Measurements from ENCODE around the gene TPRN.
A peak's percentile ranks its signal among the peaks of the same experiment; 100 is the strongest.

The TPRN gene

DNA sequence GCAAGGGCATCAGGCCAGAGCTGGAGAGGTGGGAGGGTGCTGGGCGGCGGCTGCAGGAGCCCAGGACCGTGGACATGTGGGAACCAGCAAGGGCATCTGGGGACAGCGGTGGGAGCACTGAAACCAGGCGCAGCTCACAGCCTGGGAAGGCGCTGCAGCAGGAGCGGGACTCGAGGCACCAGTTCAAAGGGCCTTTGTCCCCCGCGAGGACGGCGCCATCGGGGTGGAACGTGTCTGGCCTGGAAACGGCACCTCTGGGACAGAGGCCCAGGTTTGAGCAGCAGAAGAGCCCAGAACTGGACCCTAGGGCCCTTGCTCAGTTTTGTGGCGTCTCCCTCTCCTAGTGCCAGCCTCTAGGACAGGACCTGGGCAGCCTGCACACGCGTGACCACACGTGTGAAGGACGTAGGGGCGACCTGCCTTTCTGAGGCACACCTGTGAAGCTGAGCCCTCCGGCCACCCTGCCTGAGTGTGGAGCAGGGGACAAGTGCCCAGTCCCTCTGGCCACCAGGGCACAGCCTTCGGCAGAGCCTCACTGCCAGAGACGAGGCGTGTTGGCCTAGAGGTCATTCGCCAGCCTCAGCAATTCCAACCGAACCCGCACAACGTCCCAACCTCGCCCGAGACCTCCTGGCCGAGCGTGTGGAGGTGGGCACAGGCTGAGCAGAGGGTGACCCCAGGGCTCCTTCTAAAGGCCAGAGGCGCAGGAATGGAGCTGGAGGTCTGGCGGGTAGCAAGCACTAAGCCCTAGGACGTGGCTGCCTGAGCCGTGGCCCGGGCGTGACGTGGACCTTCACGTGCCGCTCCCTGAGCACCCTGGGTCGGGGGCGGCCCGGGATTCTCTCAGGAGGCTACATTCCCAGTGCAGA is 26.5 kb downstream of the TPRN start:
- no peak for DNase-seq (ENCODE audit: low read depth, low spot score)

DNA sequence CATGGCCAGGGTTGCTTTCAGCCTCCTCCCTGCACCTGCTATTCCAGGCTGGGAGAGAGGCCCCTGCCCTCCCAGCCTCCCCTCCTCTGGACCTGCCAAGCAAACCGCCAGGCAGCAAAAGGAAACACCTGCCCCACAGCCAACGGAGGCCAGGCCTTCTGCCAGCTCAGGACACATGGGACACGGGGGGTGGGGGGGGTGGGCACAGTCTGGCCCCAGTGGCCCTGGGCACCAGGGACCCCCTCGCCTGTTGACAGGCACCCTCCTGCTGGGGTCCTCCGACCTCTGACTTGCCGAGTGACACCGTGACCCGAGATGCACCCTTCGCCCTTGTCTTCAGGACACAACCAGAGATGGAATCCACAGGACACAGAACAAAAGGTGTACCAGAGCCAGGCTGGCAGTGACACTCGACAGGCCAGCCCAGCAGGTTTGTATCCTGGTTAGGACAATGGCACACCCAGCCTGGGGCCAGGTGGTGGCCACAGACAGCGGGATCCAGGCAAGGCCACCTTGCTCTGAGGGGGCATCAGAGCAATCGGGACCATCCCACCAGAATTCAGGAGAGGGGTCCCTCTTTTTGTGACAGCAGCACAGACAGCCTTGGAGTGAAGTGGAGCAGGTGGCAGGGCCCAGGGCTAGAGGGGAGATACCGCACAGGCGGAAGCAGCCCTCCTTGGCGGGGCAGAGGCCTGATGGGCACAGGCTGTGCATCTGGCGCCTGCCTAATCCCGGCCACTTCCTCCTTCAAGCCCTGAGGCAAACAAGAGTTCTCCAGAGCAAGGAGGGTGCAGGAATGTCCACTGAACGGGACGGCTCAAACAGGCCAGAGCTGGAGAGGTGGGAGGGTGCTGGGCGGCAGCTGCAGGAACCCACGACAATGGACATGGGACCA is 27.4 kb downstream of the TPRN start:
- DNase-seq (ENCODE audit: low read depth, low spot score) = no peak

DNA sequence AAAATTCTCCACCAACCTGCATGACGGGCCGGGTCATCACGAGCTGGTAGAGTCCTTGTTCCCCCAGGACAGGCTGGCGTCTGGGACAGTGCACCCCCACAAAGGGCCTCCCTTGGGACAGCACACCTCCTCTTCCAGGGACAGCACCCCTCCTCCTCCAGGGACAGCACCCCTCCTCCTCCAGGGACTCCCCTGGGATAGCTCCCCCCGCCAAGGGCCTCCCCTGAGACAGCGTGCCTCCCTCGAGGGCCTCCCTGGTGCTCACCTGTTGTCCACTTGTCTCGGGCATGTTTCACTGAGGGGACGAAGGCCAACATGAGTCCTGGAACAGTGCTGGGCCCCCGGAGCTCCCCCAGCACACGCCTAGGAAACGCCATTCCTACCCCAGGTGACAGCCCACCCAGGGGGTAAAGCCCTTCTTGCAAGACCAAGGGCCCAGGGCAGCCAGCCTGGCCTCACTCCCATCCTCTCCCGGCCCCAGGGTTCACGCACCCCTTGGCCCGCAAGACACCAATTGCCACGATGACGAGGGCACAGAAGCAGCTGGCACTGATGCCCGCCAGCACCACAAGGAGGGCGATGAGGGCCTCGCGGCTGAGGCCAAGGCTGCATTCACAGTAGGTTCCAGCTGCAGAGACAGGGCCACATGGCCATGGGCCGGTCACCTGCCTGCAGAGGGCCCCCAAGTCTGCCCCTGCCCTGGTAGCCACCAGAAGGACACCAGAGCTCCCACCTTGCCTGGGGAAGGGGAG is 29.2 kb downstream of the TPRN start:
- no peak for DNase-seq (ENCODE audit: low read depth, low spot score)

DNA sequence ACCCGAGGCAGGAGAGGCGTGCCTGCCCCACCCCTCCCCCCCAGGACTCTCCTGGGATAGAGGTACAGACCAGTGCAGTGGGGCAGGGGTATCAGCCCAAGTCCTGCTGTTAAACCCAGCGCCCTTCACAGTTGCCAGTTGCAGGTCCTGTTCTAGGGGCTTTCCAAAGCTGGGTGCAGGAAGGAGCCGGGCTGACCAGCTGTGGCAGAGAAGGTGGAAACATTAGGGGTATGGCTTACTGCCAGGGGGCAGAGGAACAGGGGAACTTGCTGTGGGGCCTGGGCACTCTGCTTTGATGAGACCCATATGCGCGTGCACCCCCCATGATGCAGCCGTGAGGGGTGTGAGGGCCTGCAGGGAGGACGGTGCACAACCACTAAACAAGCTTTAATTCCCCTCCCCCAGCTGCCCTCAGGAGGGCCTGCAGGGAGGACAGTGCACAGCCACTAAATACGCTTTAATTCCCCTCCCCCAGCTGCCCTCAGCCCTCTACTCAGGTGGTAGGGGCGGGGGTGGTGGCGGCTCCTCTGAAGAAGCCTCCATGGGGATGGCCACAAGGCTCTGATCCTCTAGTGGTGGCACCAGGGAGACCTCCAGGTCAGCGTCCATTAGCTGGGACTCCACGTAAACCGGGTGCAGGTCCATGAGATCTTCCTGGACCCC is 29.9 kb downstream of the TPRN start:
- no peak for DNase-seq (ENCODE audit: low read depth, low spot score)

DNA sequence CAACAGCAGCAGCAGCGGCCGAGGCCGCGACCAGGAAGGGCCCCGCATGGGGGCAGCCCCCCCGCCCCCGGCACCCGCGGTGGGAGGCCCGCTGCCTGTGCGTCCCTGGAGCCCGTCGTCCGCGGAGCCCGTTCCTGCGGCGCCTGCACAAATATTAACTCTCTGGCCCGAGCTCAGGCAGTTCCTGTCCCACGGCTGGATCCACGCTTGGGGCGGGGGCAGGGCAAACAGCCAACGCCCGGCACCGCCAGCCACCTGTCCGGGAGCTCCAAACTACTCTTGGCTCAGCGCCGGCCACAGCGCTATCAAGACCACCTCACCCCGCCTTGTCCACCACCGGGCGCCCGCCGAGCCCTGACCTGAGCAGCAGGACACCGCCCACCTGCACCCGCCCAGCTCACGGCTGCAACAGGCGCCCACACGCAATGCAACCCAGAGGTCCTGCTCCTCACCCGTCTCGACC is 30.6 kb downstream of the TPRN start, which contains the start of gene LRRC26:
Gene LRRC26 (minus strand): TSS at position 156 of the 463 bp plus-strand sequence. CDS start 108 bp downstream, at position 48.
- no peak for DNase-seq (ENCODE audit: low read depth, low spot score)

DNA sequence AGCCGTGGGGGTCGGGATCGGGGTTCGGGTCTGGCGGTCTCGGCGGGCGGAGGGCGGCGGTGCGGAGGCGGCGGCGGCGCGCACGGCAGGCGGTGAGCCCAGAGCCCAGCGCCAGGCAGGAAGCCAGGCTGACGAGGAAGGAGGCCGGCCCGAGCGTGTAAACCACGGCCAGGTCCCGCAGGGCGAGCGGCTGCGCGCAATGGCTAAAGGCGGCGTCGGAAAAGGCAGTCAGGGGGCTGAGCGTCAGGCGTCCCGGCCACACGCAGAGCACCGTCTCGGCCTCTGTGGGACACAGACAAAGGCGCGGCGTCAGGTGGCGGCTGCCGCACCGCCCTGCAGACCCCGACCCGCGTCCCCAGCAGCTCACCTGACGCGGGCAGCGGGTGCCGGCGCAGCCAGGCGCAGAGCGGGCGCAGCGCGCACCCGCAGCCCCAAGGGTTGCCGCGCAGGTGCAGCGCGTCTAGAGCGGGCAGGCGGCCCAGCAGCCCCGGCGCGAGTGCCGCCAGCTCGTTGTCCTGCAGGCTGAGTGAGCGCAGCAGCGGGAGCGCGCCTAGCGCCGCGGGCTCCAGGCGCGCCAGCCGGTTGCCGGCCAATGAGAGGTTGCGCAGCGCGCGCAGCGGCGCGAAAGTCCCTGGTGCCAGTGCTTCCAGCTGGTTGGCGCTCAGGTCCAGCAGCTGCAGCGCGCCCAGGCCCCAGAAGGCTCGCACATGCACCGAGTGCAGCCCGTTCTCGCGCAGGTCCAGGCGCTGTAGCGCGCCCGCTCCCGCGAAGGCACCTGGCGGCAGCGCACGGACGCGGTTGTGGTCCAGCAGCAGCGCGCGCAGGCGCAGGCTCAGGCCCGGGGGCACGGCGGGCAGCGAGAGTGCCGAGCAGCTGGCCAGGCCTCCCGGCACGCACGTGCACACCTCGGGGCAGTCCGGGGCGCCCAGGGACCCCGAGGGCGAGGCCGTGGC is 31.4 kb downstream of the TPRN start:
- peak; percentile 66 for DNase-seq (ENCODE audit: low read depth, low spot score)

DNA sequence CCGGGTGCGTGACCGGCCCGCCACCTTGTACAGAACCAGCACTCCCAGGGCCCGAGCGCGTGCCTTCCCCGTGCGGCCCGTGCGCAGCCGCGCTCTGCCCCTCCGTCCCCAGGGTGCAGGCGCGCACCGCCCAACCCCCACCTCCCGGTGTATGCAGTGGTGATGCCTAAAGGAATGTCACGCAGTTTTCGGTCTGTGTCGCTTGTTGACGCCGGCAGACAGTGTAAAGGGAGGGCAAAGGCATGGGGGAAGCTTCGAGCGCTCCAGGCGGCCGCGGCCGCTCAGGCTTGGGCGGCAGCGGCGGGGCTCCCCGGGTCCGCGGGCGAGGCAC is 32.0 kb downstream of the TPRN start:
- no peak for DNase-seq (ENCODE audit: low read depth, low spot score)

DNA sequence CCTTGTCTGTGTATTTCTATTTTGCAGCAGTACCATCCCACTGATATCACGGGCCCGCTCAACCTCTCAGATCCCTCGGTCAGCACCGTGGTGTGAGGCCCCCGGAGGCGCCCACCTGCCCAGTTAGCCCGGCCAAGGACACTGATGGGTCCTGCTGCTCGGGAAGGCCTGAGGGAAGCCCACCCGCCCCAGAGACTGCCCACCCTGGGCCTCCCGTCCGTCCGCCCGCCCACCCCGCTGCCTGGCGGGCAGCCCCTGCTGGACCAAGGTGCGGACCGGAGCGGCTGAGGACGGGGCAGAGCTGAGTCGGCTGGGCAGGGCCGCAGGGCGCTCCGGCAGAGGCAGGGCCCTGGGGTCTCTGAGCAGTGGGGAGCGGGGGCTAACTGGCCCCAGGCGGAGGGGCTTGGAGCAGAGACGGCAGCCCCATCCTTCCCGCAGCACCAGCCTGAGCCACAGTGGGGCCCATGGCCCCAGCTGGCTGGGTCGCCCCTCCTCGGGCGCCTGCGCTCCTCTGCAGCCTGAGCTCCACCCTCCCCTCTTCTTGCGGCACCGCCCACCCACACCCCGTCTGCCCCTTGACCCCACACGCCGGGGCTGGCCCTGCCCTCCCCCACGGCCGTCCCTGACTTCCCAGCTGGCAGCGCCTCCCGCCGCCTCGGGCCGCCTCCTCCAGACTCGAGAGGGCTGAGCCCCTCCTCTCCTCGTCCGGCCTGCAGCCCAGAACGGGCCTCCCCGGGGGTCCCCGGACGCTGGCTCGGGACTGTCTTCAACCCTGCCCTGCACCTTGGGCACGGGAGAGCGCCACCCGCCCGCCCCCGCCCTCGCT is 32.6 kb downstream of the TPRN start:
- no peak for DNase-seq (ENCODE audit: low read depth, low spot score)

DNA sequence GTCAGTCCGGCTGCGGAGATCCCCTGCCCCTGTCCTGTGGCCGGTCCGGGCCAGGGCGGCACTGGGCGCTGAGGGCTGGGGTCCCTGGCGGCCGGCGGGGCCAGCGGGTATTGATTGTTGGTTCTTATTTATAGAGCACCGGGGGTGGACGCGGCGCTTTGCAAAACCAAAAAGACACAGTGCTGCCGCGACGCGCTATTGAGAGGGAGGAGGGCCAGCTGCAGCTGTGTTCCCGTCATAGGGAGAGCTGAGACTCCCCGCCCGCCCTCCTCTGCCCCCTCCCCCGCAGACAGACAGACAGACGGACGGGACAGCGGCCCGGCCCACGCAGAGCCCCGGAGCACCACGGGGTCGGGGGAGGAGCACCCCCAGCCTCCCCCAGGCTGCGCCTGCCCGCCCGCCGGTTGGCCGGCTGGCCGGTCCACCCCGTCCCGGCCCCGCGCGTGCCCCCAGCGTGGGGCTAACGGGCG is 33.2 kb downstream of the TPRN start:
- no peak for DNase-seq (ENCODE audit: low read depth, low spot score)

DNA sequence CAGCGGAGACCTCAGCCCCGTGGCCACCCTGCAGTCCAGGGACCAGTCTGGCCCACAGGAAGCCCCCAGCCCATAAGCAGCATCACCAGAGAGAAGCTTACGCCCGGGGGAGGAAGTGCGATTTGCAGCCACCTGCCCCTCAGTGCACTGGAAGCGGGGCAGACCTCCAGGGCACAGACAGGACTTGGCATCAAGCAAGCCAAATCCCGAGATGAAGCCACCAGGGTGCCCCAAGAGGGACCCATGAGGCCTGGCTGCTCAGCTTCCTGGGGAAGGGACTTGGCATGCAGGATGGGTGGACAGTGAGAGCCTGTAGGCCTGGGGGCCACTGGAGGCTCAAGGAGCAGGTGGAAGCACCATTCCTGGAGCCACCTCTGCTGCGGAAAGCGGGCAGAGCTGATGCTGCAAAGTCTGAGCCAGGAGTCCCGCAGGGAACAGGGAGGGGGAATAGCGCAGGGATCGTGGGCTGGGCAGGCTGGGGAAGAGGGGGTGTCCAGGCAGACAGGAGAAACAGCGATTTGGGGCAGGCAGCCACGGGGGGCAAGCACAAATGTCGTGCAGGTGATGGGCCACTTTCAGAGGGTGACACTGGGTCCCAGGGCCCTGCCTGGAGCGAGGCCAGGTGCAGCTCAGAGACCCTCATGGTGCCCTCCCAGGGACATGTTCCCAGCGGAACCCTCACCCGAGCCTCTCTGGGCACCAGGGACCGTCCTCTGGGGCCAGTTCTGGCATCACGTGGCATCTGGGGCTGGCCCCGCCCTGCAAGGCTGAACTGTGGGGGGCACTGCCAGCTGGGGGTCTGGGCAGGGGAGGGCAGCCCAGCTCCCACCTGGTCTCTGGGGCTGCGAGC is 33.9 kb downstream of the TPRN start:
- DNase-seq (ENCODE audit: low read depth, low spot score) = no peak

DNA sequence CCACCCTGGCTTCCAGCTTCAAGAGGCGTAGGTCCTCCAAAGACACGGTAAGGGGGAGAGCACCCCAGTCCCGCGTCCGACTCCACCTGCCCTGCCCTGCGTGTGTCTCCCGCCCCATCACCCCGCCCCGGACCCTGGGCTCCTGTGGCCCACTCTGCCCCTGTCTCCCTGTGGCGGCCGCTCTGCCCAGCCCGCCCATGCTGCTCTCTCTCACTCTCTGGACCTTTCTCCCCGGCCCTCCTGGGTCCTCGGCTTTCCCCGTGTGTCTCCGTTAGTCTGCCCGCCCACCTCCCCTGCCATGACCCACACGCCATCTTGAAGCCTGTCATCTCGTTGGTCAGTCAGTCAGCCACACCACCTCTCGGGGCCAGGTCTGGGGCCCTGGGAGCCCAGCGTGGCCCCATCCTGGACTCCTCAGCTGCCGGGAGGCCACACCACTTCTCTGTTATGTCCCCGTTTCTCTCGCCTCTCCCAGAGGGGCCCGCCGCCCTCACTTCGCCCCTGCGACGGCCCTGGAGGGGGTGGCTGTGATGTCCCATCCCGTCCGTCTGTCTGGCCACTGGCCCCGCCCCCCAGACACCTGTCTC is 35.2 kb downstream of the TPRN start:
- no peak for DNase-seq (ENCODE audit: low read depth, low spot score)

DNA sequence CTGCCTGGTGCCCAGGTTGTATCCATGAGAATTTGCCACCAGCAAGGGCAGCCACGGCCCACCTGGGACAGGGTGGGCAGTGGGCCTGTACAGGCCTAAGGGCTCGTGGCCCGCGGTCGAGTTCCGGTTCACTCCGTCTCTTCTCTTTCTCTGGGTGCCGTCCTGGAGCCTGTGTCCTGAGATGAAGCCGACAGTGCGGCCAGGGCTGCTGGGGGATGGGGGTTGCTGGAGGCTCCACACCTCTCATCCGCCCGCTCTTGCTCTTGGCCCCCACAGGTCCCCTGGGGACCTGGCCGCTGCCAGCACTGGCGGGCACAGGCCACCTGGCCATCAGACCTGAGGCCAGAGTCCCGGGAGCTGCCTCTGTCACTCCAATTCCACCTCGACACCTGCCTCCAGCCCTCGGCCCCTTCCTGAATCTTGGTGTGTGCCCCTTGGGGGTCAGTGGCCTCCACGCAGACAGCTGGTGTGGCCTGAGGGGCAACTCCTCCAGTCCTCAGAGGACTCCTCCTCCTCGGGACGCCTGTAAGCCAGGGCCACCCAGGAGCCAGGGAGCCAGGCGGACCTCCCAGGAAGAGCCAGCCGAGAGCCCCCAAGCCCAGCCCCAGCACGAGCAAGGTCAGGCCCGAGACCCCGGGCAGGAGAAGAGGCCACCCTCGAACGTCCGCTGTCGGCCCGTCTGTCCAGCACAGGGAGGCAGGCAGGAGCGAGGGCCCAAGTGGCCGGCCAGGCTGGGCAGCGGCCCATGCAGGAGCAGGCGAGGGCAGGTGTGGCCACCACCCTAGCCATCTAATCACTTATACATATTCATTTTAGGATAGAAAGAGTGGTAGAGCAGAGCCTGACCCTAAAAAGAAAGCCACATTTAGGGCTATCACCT is 35.9 kb downstream of the TPRN start:
- DNase-seq (ENCODE audit: low read depth, low spot score) = no peak

DNA sequence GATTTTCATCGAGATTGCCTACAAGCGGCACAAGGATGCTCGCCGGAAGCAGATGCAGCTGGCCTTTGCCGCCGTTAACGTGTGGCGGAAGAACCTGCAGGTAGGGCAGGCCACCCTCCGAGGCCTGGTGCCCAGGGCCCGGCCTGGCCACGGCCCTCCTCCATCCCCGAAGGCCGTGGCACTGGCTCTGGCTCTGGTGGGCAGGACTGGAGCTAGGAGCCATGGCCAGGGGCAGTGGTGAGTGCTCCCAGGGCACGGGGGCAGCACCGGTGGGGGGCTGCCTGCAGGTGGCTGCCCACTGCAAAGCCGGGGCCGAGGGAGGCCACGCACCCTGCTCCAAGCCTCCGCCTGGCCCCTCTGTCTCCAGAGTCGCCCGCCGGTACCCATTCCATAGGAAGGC is 36.7 kb downstream of the TPRN start:
- DNase-seq (ENCODE audit: low read depth, low spot score) = no peak

DNA sequence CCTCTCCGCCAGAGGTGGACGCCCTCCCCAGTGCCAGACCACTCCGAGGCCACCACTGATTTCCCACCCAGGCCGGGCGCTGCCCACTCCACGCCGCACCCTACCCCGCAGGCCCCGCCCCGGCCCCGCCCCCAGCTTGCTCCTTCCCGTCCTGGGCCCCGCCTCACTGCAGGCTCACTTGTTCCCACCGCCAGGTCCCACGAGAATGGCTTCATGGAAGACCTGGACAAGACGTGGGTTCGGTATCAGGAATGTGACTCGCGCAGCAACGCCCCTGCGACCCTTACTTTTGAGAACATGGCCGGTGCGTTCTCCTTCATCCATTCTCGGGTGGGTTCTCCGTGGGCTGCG is 37.2 kb downstream of the TPRN start:
- DNase-seq (ENCODE audit: low read depth, low spot score) = no peak

DNA sequence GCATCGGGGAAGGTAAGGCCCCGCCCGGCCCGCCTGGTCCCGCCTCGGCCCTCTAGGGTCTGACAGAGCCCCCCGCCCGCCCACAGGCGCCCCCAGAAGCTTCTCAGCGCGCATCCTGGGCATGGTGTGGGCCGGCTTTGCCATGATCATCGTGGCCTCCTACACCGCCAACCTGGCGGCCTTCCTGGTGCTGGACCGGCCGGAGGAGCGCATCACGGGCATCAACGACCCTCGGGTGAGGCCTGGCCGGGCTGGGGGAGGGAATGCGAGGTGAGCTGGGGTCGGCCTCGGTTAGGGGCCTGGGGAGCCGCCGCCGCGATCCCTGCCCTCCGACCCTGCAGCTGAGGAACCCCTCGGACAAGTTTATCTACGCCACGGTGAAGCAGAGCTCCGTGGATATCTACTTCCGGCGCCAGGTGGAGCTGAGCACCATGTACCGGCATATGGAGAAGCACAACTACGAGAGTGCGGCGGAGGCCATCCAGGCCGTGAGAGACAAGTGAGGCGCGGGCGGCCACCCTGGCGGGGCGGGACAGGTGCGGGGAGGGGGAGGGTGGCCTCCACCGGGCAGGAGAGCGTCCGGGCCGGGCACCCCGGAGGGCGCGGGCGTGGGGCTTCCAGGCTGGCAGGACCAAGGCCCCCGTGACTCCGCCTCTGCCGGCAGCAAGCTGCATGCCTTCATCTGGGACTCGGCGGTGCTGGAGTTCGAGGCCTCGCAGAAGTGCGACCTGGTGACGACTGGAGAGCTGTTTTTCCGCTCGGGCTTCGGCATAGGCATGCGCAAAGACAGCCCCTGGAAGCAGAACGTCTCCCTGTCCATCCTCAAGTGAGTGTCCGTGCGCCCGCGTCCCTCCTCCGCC is 37.8 kb downstream of the TPRN start:
- DNase-seq (ENCODE audit: low read depth, low spot score) = no peak

Measured in astrocyte of the hippocampus (primary cell).